Fibroblast of lung (primary cell): Measurements from ENCODE around the gene TMEM43. TPM values are rescaled to one million over a fixed set of nuclear protein-coding genes. Genes with fewer than 3 reads are reported as not detected.

Source experiments
- DNase-seq, 2 donors: peaks; one replicate each; pipeline versions ENCODE4 v3.0.0 to v3.0.0-alpha.2; 2010; ENCODE audit warnings: low read depth in 2 of 2
- H2AFZ ChIP-seq: 2 replicates; pipeline ENCODE4 v1.5.1; 2012; ENCODE audit warnings: low read length, control low read depth, inconsistent platforms
- H3K27ac ChIP-seq: 2 replicates; pipeline ENCODE4 v1.5.1; 2011; ENCODE audit warnings: low read length, control low read depth; ENCODE audit not compliant: insufficient read depth
- H3K27me3 ChIP-seq: 2 replicates; pipeline ENCODE4 v1.5.1; 2011; ENCODE audit warnings: mild to moderate bottlenecking, low read length; ENCODE audit not compliant: control insufficient read depth, insufficient read depth
- H3K36me3 ChIP-seq: 2 replicates; pipeline ENCODE4 v1.5.1; 2011; ENCODE audit warnings: low read length; ENCODE audit not compliant: control insufficient read depth, insufficient read depth
- H3K4me1 ChIP-seq: 2 replicates; pipeline ENCODE4 v1.5.1; 2011; ENCODE audit warnings: low read length; ENCODE audit not compliant: control insufficient read depth, insufficient read depth; ENCODE audit errors: extremely low read depth
- H3K4me2 ChIP-seq: 2 replicates; pipeline ENCODE4 v1.5.1; 2011; ENCODE audit warnings: low read length, control low read depth; ENCODE audit not compliant: insufficient read depth; ENCODE audit errors: extremely low read depth
- H3K4me3 ChIP-seq, 4 experiments: fragments of 200-600 bp in 1 of 4; sonication (generic) in 1 of 4; replicated peaks in 1 of 4; 2 replicates each; pipeline ENCODE4 v1.5.1; 2011 to 2016; ENCODE audit warnings: low read length in 4 of 4, low read depth in 3 of 4, mild to moderate bottlenecking in 3 of 4, control low read depth in 2 of 4, inconsistent platforms in 1 of 4, mixed read lengths in 1 of 4; ENCODE audit not compliant: insufficient read depth in 1 of 4; ENCODE audit errors: control extremely low read depth in 1 of 4
- H3K79me2 ChIP-seq: 2 replicates; pipeline ENCODE4 v1.5.1; 2012; ENCODE audit warnings: mild to moderate bottlenecking, low read length, inconsistent platforms; ENCODE audit not compliant: control insufficient read depth, insufficient read depth
- H3K9ac ChIP-seq: 2 replicates; pipeline ENCODE4 v1.5.1; 2011; ENCODE audit warnings: mild to moderate bottlenecking, low read length, control low read depth; ENCODE audit not compliant: insufficient read depth
- H3K9me3 ChIP-seq: 2 replicates; pipeline ENCODE4 v1.5.1; 2012; ENCODE audit warnings: low read depth, low read length; ENCODE audit not compliant: control insufficient read depth, insufficient read depth
- H4K20me1 ChIP-seq: 2 replicates; pipeline ENCODE4 v1.5.1; 2011; ENCODE audit warnings: low read length; ENCODE audit not compliant: control insufficient read depth, insufficient read depth; ENCODE audit errors: extremely low read depth
- CTCF ChIP-seq, 2 donors: IDR thresholded peaks in 1 of 2; conservative IDR thresholded peaks in 1 of 2; 1 replicate in 1 of 2; 2 replicates in 1 of 2; pipeline ENCODE4 v1.5.1; 2011 to 2012; ENCODE audit warnings: low read length in 2 of 2, control low read depth in 1 of 2, inconsistent platforms in 1 of 2, low read depth in 1 of 2, mild to moderate bottlenecking in 1 of 2
- EZH2 ChIP-seq: IDR thresholded peaks from 2 replicates; pipeline ENCODE4 v1.5.1; 2012; ENCODE audit warnings: low read length, control low read depth, mild to moderate bottlenecking; ENCODE audit errors: missing control alignments
- polyA plus RNA-seq, 2 donors: library from polyadenylated mRNA; depleted of rRNA in 1 of 2; stranded (reverse) in 1 of 2; unstranded in 1 of 2; fragments of >200 nt; gene quantifications; 2 replicates each; pipeline ENCODE4 v1.2.1, GENCODE V29; 2011 to 2012; ENCODE audit warnings: missing spikeins in 1 of 2
- total RNA-seq: library from RNA; depleted of rRNA; stranded (reverse); fragments of >200 nt; gene quantifications from 2 replicates; pipeline ENCODE4 v1.2.1, GENCODE V29; 2014

The TMEM43 gene
- total and polyA plus RNA-seq, 2 donors (not counting 1 experiment from before 2014, with no cell fraction given) = 114 to 180 TPM

- H3K36me3 ChIP-seq = no peaks in the 10 kb centered on the region
- DNase-seq = no peak
These were observed 14.2 kb upstream of the TMEM43 start for GRCh38 chr3:14110699-14111098.

GRCh38 chr3:14113965-14114635, 10.8 kb upstream of the TMEM43 start:
- H3K9ac ChIP-seq = no peak overlapping the region
- no peak overlapping the region for H3K4me2 ChIP-seq
- no peaks in the 10 kb centered on the region for H3K36me3 ChIP-seq
- no peaks in the 10 kb centered on the region for H3K27me3 ChIP-seq
- no peaks in the 10 kb centered on the region for H3K79me2 ChIP-seq
- H3K4me1 ChIP-seq = peaks cover 2% of the 10 kb centered on the region
- H3K4me3 ChIP-seq = no peak overlapping the region
- TF ChIP-seq CTCF (conservative IDR thresholded peaks at IDR 0.05 in 1 of 2, IDR thresholded peaks at IDR 0.05 in 1 of 2; ENCODE audit: low read depth in 1 of 2, low read length in 2 of 2) = peak in 1 of 2 donors; percentile 11
- no peak for TF ChIP-seq EZH2
- no peaks in the 10 kb centered on the region for H3K9me3 ChIP-seq
- no peaks in the 10 kb centered on the region for H4K20me1 ChIP-seq
- no peak for DNase-seq
- H3K27ac ChIP-seq = no peak overlapping the region
- H2AFZ ChIP-seq = no peak overlapping the region

More at GRCh38 chr3:14110699-14111098, 14.2 kb upstream of the TMEM43 start:
- Histone ChIP-seq H3K9ac (no peak overlapping the region), H3K79me2 (no peaks in the 10 kb centered on the region), H3K27ac (no peak overlapping the region), H3K27me3 (no peaks in the 10 kb centered on the region), H3K4me1 (no peaks in the 10 kb centered on the region), H4K20me1 (no peaks in the 10 kb centered on the region), H3K9me3 (no peaks in the 10 kb centered on the region), H2AFZ (no peak overlapping the region), H3K4me3 (no peak overlapping the region), H3K4me2 (no peak overlapping the region)
- no peak for TF ChIP-seq CTCF (conservative IDR thresholded peaks at IDR 0.05 in 1 of 2, IDR thresholded peaks at IDR 0.05 in 1 of 2; ENCODE audit: low read depth in 1 of 2, low read length in 2 of 2)
- TF ChIP-seq EZH2 = no peak

- Histone ChIP-seq H3K4me3 (no peak overlapping the region), H3K4me2 (no peak overlapping the region), H3K9ac (no peak overlapping the region), H4K20me1 (no peaks in the 10 kb centered on the region), H3K9me3 (no peaks in the 10 kb centered on the region), H3K36me3 (no peaks in the 10 kb centered on the region), H3K27me3 (no peaks in the 10 kb centered on the region), H3K4me1 (peaks cover 2% of the 10 kb centered on the region), H2AFZ (no peak overlapping the region), H3K79me2 (no peaks in the 10 kb centered on the region), H3K27ac (no peak overlapping the region)
- no peak for DNase-seq
- TF ChIP-seq EZH2 = no peak
- TF ChIP-seq CTCF (conservative IDR thresholded peaks at IDR 0.05 in 1 of 2, IDR thresholded peaks at IDR 0.05 in 1 of 2; ENCODE audit: low read depth in 1 of 2, low read length in 2 of 2) = no peak
These were observed 7.1 kb upstream of the TMEM43 start for GRCh38 chr3:14117468-14118399.
